Mononuclear cell (primary cell): ENCODE results near the gene PHLPP1. TPM values are rescaled to one million over a fixed set of nuclear protein-coding genes. Genes with fewer than 3 reads are reported as not detected.

Experiments
- H3K27me3 ChIP-seq: 2 replicates; pipeline ENCODE4 v1.6.0; 2011; ENCODE audit warnings: low read length, control low read depth; ENCODE audit not compliant: insufficient read depth
- H3K4me1 ChIP-seq: 2 replicates; pipeline ENCODE4 v1.5.1; 2011; ENCODE audit warnings: mild to moderate bottlenecking, low read length, control low read depth; ENCODE audit not compliant: insufficient read depth
- H3K4me3 ChIP-seq: 2 replicates; pipeline ENCODE4 v1.5.1; 2011; ENCODE audit warnings: mild to moderate bottlenecking, low read length, moderate library complexity
- H3K9me3 ChIP-seq: 2 replicates; pipeline ENCODE4 v1.5.1; 2011; ENCODE audit warnings: low read depth, mild to moderate bottlenecking, control low read depth, low read length
- total RNA-seq: library from RNA; depleted of rRNA; stranded (reverse); fragments of >200 nt; gene quantifications from one replicate; pipeline ENCODE4 v1.2.3, GENCODE V29; 2012

PHLPP1 gene
- total RNA-seq, 1 donor, result 9.1 TPM

DNA sequence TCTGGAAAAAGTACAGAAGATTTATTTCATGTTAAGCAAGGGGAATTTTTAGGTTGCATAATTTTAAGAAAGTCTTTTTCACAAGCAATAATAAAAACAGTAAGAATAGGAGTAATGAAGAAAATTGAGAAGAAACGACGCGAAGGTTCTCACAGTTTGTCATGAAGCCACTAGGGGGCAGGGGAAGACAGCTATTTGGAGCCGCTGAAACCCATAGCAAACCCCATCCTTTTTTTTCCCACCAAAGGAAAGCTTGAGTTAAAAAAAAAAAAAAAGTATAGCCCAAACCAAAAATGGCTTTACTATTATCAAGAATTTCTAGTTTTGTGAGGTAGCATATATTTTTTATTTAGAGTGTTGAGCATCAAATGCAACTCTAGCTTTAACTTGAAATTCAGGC is 300.9 kb downstream of the PHLPP1 start:
- no peaks in the 10 kb centered on the region for H3K9me3 ChIP-seq
- no peaks in the 10 kb centered on the region for H3K4me1 ChIP-seq
- H3K4me3 ChIP-seq, result no peak overlapping the region
- H3K27me3 ChIP-seq, result no peaks in the 10 kb centered on the region

DNA sequence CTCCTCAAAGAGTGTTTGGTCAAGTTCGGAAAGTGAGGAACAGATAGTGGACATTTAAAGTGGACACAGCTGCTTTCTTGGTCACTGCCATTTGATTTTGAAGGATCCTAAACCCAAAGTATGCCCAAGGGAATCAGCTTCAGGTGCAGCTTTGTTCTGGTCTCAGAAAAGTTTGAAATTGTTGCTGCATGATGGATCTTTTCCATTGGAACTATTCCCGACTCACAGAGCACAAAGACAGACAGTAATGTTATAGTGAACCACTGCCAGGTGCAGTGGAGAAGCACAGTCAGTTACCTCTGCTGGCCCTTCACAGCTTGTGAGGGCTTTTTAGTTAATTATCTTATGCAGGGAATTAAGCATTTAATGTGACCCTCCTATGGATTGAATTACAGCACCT is 301.7 kb downstream of the PHLPP1 start:
- no peaks in the 10 kb centered on the region for H3K9me3 ChIP-seq
- no peaks in the 10 kb centered on the region for H3K4me1 ChIP-seq
- H3K4me3 ChIP-seq, result no peak overlapping the region
- H3K27me3 ChIP-seq, result no peaks in the 10 kb centered on the region

GRCh38 chr18:63017977-63018376 is 302.6 kb downstream of the PHLPP1 start:
- Histone ChIP-seq H3K4me1 (no peaks in the 10 kb centered on the region), H3K27me3 (no peaks in the 10 kb centered on the region), H3K4me3 (no peak overlapping the region), H3K9me3 (no peaks in the 10 kb centered on the region)

- H3K9me3 ChIP-seq, result no peaks in the 10 kb centered on the region
- H3K27me3 ChIP-seq, result no peaks in the 10 kb centered on the region
- no peaks in the 10 kb centered on the region for H3K4me1 ChIP-seq
Observed at GRCh38 chr18:63022429-63023022, 307.2 kb downstream of the PHLPP1 start.

DNA sequence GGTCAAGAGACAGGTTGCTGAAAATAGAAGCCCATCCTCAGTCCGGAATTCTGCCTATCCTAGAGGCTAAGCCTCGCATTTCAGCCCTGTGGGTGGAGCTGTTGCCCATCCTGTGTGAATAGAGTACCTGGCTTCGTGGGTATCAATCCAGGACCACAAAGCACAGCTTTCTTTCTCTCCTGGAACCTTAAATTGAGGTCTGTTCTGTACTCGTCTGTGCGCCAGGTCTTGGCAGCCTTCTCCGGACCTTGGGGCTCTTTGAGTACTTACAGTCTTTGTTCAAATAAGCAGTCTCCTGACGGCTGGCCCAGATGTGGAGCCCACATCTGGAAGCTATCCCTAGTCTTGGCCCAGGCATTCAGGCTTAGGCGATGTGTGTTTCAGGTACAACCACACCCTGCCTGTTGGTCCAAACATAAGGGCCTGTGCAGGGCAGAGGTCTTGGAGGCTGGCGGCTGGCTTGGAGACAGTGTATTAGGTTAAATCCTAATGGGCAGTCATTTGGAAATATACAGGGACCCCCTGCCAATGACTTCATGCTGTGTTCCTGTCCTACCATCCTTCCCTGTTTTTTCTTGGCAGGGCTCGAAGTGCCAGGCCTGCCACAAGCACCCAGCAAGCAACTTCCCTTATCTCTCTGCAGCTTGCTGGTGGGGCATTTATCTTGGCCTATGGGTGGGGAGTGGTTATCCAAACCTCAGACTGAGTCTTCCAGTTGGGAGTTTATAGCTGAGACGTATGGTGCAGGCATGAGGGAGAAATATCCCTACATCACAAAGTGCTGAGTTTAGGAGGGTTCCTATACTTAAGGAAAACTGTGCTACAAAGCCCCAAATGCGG is 310.1 kb downstream of the PHLPP1 start:
- H3K4me1 ChIP-seq, result no peaks in the 10 kb centered on the region
- no peaks in the 10 kb centered on the region for H3K9me3 ChIP-seq
- H3K27me3 ChIP-seq, result no peaks in the 10 kb centered on the region
- H3K4me3 ChIP-seq, result no peak overlapping the region

More at GRCh38 chr18:63022429-63023022, 307.2 kb downstream of the PHLPP1 start:
- no peak overlapping the region for H3K4me3 ChIP-seq

GRCh38 chr18:63028380-63028779 is 313.0 kb downstream of the PHLPP1 start:
- Histone ChIP-seq H3K4me1 (no peaks in the 10 kb centered on the region), H3K9me3 (no peaks in the 10 kb centered on the region), H3K4me3 (no peak overlapping the region), H3K27me3 (no peaks in the 10 kb centered on the region)

Other genes starting within 250 kb of the PHLPP1 start
- 54.5 TPM for gene ZCCHC2, start 192.5 kb upstream of the PHLPP1 start, total RNA-seq